ENCODE results near the gene GAS5. TPM values are rescaled to one million over a fixed set of nuclear protein-coding genes. Genes with fewer than 3 reads are reported as not detected.
A peak's percentile ranks its signal among the peaks of the same experiment; 100 is the strongest.

Gene GAS5
- total and polyA plus RNA-seq, 9 of the 15 experiments (the other 6 are each of a cell fraction or from before 2014, with no cell fraction given) = 565 to 1,860 (median 1,006) TPM

DNA sequence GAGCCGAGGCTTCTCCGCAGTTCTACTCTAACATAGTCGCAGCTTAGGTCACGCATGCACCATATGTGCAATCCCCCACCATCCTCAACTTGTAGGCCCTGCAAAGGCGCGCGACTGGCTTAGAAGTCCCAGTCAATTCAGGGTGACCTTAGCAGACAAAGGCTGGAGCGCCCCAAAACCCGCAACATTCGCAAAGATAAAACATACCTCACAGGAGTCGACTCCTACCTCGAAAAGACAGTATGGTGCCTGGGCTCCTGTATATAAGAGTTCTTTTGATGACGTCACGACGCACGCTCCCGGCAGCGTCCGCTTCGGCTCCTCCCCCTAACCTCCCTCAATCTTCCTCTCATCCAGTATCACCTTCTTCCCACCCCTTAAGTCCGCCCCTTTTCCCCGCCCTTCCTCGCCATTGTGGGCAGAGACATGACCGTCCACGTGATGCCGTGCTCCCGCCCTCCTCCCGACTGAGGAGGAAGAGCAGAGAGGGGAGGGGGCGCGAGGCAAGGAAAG lies at the start of gene GAS5 (continued):
- TF ChIP-seq, protein P1, sequence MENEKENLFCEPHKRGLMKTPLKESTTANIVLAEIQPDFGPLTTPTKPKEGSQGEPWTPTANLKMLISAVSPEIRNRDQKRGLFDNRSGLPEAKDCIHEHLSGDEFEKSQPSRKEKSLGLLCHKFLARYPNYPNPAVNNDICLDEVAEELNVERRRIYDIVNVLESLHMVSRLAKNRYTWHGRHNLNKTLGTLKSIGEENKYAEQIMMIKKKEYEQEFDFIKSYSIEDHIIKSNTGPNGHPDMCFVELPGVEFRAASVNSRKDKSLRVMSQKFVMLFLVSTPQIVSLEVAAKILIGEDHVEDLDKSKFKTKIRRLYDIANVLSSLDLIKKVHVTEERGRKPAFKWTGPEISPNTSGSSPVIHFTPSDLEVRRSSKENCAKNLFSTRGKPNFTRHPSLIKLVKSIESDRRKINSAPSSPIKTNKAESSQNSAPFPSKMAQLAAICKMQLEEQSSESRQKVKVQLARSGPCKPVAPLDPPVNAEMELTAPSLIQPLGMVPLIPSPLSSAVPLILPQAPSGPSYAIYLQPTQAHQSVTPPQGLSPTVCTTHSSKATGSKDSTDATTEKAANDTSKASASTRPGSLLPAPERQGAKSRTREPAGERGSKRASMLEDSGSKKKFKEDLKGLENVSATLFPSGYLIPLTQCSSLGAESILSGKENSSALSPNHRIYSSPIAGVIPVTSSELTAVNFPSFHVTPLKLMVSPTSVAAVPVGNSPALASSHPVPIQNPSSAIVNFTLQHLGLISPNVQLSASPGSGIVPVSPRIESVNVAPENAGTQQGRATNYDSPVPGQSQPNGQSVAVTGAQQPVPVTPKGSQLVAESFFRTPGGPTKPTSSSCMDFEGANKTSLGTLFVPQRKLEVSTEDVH (IDR thresholded peaks at IDR 0.05; ENCODE audit: low read depth, partially characterized antibody) = peak; percentile 82
- TF ChIP-seq ZNF436 (CRISPR knock-in tag; IDR thresholded peaks at IDR 0.05) (peak; percentile 80), CBX2 (IDR thresholded peaks at IDR 0.05; ENCODE audit: insufficient read depth, low read length, poor library complexity, severe bottlenecking) (no peak), COPS2 (conservative IDR thresholded peaks at IDR 0.05) (no peak), SRSF1 (IDR thresholded peaks at IDR 0.05; ENCODE audit: low read depth, low read length) (no peak), TCF7 (IDR thresholded peaks at IDR 0.05; ENCODE audit: borderline replicate concordance) (no peak), TRIM24 (IDR thresholded peaks at IDR 0.05) (no peak), FUS (optimal IDR thresholded peaks at IDR 0.05; ENCODE audit: low read depth, low read length) (no peak), XRCC5 (IDR thresholded peaks at IDR 0.05; ENCODE audit: low read depth, low read length) (peak; percentile 87; the same call in 1 of the 2 replicates), RHOXF2B (CRISPR knock-in tag; conservative IDR thresholded peaks at IDR 0.05) (peak; percentile 63; the same call in 1 of the 2 replicates), ZNF740 (CRISPR knock-in tag; IDR thresholded peaks at IDR 0.05) (no peak; the same call in 1 of the 2 replicates), ZNF740 (tag; IDR thresholded peaks at IDR 0.05) (no peak), CAMTA2 (CRISPR knock-in tag; conservative IDR thresholded peaks at IDR 0.05) (peak; percentile 78), BCOR (IDR thresholded peaks at IDR 0.05) (no peak; the same call in 1 of the 2 replicates), ZNF280A (IDR thresholded peaks at IDR 0.05; ENCODE audit: low read depth, partially characterized antibody) (no peak)
- TF ChIP-seq, protein P2, sequence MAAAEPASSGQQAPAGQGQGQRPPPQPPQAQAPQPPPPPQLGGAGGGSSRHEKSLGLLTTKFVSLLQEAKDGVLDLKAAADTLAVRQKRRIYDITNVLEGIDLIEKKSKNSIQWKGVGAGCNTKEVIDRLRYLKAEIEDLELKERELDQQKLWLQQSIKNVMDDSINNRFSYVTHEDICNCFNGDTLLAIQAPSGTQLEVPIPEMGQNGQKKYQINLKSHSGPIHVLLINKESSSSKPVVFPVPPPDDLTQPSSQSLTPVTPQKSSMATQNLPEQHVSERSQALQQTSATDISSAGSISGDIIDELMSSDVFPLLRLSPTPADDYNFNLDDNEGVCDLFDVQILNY (CRISPR knock-in tag; IDR thresholded peaks at IDR 0.05) = peak; percentile 88
- TF ChIP-seq, protein P3, sequence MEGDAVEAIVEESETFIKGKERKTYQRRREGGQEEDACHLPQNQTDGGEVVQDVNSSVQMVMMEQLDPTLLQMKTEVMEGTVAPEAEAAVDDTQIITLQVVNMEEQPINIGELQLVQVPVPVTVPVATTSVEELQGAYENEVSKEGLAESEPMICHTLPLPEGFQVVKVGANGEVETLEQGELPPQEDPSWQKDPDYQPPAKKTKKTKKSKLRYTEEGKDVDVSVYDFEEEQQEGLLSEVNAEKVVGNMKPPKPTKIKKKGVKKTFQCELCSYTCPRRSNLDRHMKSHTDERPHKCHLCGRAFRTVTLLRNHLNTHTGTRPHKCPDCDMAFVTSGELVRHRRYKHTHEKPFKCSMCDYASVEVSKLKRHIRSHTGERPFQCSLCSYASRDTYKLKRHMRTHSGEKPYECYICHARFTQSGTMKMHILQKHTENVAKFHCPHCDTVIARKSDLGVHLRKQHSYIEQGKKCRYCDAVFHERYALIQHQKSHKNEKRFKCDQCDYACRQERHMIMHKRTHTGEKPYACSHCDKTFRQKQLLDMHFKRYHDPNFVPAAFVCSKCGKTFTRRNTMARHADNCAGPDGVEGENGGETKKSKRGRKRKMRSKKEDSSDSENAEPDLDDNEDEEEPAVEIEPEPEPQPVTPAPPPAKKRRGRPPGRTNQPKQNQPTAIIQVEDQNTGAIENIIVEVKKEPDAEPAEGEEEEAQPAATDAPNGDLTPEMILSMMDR (IDR thresholded peaks at IDR 0.05 in 2 of 3, conservative IDR thresholded peaks at IDR 0.05 in 1 of 3; ENCODE audit: insufficient read depth in 2 of 3, low read depth in 1 of 3, low read length in 3 of 3) = no peak
- TF ChIP-seq, protein P4, sequence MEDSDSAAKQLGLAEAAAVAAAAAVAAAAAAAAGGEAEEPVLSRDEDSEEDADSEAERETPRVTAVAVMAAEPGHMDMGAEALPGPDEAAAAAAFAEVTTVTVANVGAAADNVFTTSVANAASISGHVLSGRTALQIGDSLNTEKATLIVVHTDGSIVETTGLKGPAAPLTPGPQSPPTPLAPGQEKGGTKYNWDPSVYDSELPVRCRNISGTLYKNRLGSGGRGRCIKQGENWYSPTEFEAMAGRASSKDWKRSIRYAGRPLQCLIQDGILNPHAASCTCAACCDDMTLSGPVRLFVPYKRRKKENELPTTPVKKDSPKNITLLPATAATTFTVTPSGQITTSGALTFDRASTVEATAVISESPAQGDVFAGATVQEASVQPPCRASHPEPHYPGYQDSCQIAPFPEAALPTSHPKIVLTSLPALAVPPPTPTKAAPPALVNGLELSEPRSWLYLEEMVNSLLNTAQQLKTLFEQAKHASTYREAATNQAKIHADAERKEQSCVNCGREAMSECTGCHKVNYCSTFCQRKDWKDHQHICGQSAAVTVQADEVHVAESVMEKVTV (CRISPR knock-in tag; IDR thresholded peaks at IDR 0.05) = no peak
